Eye (tissue), 1 donor: Measurements from ENCODE around the gene CNN3.

Experiments used
- DNase-seq: peaks from one replicate; pipeline ENCODE4 v3.0.0-alpha.2; 2015

The CNN3 gene

DNA sequence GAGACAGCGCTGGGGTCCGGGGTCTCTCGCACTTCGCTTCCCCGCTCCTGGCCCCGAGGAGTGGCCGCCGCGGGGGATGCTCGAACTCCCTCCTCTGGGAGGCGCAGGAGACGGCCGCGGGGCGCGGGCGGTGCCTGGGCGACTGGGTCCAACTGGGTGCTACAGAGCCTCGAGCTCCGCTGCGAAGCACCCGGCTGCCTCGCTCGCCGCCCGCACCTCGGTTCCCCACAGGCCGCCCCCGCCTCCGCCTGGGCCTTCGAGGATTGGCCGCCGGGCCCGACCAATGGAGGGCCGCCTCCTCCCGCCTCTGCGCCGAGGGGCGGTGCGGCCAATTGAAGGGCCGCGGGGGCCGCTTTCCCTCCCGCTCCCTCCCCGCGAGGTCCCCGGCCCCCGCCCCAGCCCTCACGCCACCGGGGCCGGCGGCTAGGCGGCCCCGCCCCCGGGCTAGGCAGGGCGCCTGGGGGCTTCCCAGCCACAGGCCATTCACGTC, at the start of gene CNN3:
Gene CNN3 (minus strand): TSS at position 196 of the 490 bp plus-strand sequence. CDS start 216 bp downstream, outside the sequence.
- DNase-seq: peak; percentile 96

DNA sequence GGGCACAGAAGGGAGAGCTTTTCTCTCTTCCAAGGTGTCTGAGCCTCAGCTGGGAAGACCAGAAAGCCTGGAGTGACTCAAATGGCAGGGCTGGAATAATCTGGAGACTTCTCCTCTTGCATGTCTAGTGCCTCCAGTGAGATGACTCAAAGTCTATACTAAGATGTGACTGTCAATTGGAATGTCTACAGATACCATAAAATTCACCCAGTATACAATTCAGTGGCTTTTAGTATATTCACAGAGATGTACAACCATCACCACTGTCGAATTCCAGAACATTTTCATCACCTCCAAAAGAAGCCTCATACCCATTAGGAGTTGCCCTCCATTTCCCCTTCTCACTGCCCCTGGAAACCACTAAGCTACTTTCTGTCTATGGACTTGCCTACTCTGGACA, 47.9 kb upstream of the CNN3 start:
- DNase-seq: no peak

DNA sequence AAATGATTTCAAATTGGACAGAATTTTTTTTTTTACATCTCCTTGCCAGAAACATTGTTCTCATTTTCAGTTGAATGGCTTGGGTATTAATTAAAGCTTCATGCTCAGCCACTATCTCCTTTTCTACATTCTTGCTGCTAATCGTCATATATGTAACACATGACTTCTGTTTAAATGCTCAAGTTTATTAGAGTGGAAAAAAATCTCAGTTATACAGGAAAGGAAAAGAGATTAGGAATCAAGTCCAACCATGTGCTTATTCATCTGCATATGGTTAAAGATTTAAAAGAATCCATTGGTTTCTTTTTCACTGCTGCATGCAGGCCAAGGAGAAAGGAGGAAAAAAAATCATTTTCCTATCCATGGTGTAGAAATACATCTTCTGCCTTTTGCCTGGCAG, 47.3 kb upstream of the CNN3 start:
- peak; percentile 69 for DNase-seq

DNA sequence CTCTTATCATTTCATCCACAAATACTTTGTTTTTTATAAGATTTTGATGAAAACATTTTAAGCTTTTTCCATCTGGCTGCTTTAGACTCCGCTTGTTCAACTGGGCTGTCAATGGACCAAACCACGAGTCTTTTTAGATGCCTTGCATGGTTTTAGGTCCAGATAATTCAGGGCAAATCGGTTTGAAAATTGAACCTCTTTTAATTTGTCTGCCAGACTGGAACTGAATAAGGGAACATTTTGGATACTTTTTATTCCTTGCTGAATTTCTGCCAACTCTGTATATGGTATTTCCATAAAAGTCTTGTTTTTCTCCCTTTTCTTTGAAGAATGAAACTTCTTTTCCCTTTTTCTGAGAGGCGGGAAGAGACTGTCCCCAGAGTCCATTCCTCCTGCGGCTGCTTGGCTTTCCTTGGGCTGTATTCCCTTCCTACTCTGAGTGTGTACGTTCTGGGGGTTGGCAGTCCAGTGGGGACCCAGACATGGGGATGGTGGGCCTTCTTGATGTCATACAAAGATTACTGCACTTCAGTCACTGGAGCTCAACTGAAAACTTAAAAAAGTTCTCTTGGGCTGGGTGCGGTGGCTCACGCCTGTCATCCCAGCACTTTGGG, 46.5 kb upstream of the CNN3 start:
- DNase-seq: no peak

DNA sequence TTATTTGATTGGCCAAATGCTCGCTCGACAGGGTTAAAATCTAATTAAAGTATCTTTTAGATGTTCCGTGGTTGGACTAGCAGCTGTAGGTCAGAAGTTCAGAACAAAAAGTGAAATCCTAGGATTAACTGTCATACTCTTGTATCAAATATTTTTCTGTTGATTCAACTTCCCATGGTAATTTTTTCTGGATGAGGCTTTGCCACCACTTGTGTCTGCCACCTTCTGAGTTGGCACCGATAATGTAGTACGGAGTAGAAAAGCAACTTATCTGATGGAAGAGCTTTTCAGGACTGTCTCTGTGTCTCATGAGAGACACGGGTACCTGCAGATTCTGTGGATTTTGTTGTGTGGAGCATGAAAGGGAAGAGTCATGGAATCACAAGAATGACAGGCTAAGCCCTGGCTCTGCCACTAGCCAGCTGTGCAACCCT, 44.6 kb upstream of the CNN3 start:
- peak; percentile 61 for DNase-seq

DNA sequence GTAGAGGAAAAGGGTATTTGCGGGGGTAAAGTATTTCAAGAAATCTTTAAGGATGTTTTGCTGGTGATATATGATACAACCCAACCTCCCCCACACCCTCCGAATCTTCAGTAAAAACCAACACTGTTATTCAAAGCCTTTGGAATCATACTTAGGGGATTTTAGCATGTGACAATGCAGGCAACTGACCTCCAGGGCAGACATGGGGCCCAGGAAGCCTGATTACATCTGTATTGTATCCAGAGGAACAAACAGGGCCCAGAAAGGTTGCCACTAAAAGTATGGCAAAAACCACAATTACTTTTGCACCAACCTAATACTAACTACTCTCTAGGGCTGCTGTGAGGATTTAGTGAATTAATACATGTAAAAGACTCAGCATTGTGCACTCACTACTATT, 43.9 kb upstream of the CNN3 start:
- no peak for DNase-seq

DNA sequence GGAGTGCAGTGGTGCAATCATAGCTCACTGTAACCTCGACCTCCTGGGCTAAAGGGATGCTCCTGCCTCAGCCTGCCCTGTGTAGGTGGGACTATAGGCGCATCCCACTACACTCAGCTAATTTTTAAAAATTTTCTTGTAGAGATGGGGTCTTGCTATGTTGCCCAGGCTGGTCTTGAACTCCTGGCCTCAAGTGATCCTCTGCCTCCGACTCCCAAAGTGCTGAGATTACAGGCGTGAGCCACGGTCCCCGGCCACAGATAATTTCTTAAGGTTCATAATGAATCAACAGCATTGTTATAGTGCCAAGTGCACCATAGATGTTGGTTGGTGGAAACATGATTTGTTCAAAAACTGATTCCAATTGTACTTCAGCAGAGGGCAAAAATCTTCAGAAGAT, 42.2 kb upstream of the CNN3 start:
- DNase-seq: no peak

DNA sequence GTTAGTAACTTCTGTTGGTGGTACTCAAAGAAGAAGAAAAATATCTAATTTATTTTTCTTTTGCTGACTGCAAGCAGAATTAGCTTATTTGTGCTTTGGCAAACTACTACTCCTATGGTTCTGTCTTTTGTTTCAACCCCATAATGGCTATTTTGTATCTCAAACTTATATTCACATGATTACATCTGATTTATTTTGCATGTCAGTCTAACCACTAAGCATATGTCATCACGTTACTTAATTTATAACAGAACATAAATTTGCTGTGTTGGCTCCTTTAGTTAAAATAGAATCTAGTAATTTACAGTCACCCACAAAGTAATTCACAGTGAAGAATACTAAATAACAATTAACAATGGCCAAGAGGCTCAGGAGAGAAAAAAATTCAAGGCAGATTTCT, 39.1 kb upstream of the CNN3 start:
- DNase-seq: no peak

DNA sequence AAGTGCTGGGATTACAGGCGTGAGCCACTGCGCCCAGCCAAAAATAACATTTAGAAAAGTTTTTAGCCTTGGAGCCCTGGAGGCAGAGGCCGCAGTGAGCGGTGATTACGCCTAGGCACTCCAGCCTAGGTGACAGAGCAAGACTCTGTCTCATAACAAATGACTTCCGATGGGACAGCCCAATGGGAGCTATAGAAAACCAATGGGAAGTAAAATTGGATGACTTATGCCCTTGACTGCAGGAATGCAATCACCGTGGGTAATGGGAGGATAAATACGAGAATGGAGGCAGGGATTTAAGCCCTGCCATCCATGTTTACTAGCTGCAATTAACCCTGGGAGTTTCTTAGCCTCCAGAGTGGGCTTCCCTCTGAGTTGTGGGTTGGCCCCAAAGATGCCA, 37.0 kb upstream of the CNN3 start:
- DNase-seq: no peak

DNA sequence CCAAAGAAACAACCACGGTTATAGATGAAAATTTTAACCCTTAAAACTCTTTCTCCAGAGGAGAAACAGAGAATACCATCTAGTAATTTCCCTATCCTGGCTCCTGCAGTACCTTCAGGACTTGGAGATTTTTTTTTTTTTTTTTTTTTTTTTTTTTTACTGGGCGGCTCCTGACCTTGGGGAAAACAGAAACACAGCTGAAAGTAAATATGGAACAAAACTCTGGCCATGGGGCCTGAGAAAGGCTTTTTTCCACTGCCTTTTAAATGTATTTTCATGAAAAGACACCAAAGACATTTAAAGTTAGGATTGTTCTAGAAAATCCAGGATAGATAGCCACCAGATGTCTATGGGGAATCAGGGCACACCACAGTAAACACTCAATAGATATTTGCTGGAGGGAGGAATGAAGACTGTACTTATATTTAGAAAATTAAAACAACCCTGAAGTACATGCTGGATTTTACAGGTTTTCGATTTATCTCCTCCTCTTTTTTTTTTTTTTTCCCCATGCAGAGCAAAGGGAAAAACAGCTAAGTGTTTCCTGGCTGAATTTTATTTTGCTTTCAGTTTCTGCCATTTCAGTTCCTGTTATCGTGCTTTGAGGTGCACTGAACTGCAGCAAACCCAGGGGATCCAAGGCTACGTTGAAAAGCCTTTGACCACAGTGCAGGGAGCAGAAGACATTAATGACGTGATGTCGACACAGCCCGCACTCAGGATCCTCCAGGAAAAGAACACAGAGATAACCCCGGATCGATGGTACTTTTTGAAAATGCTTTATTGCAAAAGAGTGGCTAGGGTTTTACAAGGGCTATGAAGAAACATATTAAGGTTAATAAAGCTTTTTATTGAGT, 35.7 kb upstream of the CNN3 start:
- peak; percentile 54 for DNase-seq

DNA sequence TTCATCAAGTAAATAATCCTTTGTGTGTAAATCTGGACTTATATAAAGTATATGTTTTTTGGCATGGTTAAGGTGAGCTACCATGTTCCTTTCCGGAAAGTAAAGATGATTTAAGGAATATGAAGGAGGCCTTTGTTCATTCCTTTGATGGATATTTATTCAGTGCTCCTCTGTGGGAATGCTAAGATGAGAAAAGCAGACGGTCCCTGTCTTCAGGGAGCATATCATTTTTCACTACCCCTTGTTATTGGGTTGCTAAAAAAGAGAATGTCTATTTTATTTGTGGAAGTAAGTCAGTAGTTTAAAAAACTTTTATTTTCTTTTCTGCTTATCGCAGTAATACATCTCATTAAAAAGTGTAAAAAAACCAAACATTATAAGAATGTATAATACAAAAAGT, 35.1 kb upstream of the CNN3 start:
- DNase-seq: no peak

DNA sequence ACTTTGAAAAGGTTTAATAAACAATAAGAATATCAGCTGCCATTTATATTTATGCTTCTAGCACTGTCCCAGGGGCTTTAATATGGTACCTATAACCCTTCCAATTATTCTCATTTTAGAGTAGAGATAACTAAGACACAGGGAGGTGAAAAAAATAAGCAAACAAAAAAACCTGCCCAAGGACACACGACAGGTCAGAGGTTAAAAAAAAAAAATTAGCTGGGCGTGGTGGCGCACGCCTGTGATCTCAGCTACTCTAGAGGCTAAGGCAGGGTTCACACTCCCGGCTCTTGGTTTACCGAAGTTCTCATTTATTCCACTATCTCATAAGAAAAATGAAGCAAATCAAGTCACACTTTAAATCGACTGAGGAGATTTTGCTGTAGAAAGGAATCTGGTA, 34.7 kb upstream of the CNN3 start:
- no peak for DNase-seq

DNA sequence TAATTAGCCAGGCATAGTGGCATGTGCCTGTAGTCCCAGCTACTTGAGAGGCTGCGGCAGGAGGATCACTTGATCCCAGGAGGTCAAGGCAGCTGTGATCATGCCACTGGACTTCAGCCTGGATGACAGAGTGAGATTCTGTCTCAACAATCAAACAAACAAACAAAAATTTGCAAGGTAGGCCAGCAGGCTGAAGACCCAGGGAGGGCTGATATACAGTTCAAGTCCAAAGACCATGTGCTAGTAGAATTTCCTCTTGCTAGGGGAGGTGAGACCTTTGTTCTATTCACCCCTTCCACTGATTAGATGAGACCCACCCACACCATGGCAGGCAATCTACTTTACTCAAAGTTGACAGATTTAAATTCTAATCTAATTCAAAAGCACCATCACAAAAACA, 31.2 kb upstream of the CNN3 start:
- no peak for DNase-seq

DNA sequence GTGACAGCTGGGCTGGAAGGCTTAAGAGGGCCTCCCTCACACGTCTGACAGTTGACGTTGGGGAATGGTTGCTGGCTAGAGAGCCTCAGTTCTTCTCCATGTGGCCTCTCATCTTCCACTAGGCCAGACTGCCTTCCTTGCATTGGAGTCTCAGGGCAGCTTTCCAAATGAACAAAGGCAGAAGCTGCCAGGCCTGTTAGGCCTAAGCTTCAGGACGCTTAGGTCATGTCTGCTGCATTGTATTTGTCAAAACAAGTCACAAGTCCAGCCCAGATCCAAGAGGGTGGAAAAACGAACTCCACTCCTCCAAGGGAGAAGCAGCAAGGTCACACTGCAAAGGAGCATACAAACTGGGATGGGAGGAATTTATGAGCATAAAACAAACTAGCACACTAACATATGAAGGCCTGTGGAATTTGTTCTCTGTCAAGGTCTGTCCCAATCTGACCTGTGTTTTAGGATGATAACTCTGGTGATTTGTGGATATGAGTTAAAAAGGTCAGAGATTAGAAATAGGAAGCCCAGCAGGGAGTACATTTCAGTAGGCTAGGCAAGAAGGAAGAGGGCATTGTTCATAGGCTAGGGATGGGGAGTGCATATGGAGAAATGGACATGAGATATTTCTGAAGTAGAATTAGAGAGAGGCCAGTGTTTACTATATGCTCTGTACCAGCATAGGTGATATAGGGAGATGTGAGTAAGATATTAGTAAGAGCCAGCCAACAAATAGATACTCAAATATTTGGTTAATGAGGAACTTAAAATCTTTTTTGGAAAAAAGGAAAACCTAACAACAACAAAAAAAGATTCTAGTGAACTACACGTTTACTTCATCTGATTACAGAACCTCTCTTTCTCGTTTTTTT, 29.1 kb upstream of the CNN3 start:
- DNase-seq: no peak

DNA sequence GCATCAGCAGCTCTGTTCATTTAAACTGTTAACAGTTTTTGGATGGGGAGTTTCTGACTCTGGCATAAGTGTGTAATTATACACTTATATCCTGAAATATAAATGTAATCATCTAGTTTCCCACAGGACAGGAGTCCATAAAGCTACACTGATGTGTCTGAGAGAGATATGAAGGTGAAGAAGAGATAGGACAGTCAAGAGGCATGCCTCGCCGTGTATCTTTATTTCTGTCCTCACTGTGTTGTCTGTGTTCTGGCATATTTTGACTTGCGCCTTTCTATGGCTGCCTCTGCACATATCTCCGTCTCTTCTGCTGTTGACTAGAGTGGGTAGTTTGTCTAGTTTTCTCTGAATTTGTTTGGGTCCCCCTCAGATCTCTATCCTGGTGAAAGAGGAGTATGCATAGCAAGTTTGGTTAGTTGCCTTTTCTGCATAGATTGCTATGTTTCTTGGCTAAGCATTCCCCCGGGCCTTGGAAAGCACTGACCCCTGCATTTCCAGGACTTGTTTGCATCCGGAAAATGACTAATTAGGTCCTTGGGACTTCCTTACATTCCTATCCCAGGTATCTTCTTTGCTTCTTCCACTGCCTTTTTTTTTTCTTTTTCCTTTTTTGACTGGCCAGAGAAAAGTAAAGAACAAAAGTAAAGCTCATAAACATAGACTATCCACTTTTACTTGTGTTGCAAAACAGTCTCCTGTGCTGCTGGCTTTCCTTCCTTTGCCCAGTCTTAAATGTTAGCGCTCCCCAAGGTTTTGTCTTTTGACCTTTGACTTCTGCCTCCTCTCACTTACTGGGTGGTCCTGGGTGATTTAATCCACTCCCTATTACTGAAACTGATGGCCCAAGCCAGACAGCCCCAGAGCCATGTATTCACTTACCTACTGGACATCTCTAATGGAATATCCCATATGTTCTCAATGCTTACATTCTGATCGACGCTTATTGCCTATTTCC, 27.6 kb upstream of the CNN3 start:
- DNase-seq: no peak

DNA sequence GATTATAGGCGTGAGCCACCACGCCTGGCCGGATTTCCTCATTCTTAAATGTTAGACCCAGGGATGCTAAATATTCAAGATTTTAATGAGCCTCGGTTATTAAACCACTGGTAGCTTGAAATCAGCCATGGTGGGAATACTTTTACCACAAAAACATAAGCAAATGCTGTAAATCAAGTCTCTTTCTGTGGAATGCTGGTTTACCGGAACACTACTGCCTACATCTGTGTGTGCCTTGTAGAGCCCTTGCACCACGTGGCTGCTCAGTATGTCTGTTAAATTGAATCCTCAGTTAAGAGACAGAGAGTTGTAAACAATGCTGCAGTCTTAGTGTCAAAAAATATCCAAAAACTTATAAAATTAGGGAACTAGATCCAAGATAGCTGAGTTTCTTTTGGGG, 26.8 kb upstream of the CNN3 start:
- no peak for DNase-seq

DNA sequence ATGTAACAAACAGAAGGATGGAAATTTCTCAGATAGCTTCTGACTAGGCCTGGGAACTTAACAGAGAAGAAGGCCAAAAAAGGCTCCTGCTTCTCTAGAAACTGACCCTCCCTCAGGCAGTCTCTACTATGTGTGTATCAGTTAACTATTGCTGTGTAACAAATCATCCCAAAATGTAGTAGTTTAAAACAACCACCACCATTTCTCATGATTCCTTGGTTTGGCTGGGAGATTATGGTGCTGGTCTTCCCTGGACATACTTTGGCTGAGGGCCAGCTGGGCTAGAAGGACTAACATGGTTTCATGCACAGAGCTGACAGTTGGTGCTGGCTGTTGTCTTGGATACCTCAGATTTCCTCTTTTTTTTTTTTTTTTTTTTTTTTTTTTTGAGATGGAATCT, 26.2 kb upstream of the CNN3 start:
- DNase-seq: no peak

DNA sequence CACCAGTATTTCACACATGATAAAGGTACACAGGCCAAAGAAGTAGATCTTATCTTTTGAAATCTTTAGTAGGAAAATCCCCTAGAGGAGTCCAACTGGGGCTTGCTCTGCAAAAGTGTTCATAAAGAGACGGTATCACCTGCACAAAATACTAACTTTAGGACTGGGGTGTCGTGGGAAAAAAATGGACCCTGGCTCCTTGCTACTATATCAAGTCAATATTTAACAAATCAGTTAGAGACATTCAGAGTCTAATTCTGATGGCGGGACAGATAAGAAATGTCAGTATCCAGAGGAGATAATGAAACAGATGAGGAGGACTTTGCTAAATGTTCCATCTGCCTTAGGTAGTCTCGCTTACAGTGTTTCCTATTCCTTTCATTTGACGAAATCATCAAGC, 25.6 kb upstream of the CNN3 start:
- DNase-seq: no peak

DNA sequence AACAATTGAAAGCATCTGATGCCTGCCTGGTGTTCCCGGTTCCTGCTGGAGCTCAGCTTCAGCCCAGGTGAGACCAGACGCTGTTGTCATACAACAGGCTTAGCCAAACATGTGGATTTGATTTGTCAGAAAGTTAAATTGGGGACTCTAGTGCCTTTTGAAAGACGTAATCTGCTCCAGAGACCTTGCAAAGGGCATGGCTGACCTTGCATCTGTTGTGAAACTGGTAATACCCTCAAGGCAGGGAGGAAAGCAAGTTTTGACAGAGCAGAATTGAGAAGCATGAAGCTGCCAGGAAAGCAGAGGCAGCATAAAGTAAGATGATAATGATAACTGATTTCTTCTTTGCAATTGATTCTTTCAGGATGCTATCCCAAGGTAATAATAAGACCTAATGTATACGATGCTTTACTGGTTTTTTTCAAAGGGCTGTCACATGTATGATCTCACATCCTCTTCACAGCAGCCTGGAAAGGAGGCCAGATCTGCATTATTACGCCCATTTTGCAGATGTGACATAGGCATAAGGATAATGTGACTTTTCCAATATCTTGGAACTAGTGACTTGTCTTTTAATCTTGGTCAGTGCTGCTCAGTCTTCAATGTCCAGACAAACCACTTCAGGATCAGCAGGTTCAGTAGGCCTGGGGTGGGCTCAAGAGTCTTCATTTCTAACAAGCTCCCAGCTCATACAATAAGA, 24.7 kb upstream of the CNN3 start:
- no peak for DNase-seq

DNA sequence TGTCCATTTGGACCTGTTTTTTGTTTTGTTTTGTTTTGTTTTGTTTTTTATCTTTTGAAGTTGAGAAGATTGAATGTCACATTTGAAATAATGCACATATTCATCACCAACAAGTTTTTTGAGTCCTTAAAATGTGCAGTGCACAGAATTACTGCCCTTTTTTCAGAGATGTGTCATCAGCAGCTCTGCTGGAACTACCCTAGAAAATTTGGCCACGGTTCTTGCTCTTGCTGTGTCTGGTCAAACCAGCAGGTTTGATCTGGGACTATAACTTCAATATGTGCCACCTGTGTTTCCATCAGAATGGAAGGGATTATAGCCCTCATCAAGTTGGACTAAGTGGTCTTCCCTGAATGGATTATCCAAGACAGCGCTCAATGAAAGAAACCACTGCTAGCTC, 24.1 kb upstream of the CNN3 start:
- no peak for DNase-seq
